Activated CD4-positive, alpha-beta T cell treated with anti-CD3 and anti-CD28 coated beads for 36 hours (primary cell): ENCODE results near the gene IFT88. TPM values are rescaled to one million over a fixed set of nuclear protein-coding genes. Genes with fewer than 3 reads are reported as not detected.

Experiments
- ATAC-seq: fragments of 200-7000 bp; cut with Tn5 transposase; one replicate; pipeline ENCODE4 v1.10.0; 2021; ENCODE audit warnings: mild to moderate bottlenecking, moderate library complexity
- CTCF ChIA-PET: fragments of 350-600 bp; sonication (Branson Sonifier 250); formaldehyde crosslinking; loops from one replicate; lab custom pipeline; 2021; ENCODE audit warnings: antibody characterized with exemption; lab: Charles Lee
- POLR2A ChIA-PET: fragments of 350-600 bp; sonication (Branson Sonifier 250); formaldehyde crosslinking; loops from one replicate; lab custom pipeline; 2021; ENCODE audit warnings: antibody characterized with exemption, inconsistent platforms; lab: Charles Lee
- DNase-seq: peaks from one replicate; pipeline ENCODE4 v3.0.0-alpha.2; 2020
- H3K27ac Mint-ChIP-seq: one replicate; pipeline ENCODE4 v1.8.0; 2021; ENCODE audit warnings: mixed read lengths
- H3K27me3 Mint-ChIP-seq: one replicate; pipeline ENCODE4 v1.8.0; 2021; ENCODE audit warnings: mixed read lengths
- H3K36me3 Mint-ChIP-seq: one replicate; pipeline ENCODE4 v1.8.0; 2021; ENCODE audit warnings: low read depth, mixed read lengths
- H3K4me1 Mint-ChIP-seq: one replicate; pipeline ENCODE4 v1.8.0; 2021; ENCODE audit warnings: mixed read lengths
- H3K4me3 Mint-ChIP-seq: one replicate; pipeline ENCODE4 v1.8.0; 2021; ENCODE audit warnings: mild to moderate bottlenecking, moderate library complexity, mixed read lengths
- H3K9me3 Mint-ChIP-seq: one replicate; pipeline ENCODE4 v1.8.0; 2021; ENCODE audit warnings: low read depth, mixed read lengths
- intact Hi-C, 2 experiments: fragments of 100-400 bp; cut with DNase I in 1 of 2; cut with micrococcal nuclease in 1 of 2; formaldehyde crosslinking; loops; one replicate each; pipeline versions ENCODE4 v1.14.2 to v1.15.1; 2022 to 2024; cut with DNase I, micrococcal nuclease
- total RNA-seq, 2 experiments: library from RNA; stranded (reverse); gene quantifications; one replicate each; pipeline ENCODE4 v1.2.3, GENCODE V29; 2021

Gene IFT88
- total RNA-seq, 2 experiments from 2014 or later: 4.7 to 4.8 TPM

DNA sequence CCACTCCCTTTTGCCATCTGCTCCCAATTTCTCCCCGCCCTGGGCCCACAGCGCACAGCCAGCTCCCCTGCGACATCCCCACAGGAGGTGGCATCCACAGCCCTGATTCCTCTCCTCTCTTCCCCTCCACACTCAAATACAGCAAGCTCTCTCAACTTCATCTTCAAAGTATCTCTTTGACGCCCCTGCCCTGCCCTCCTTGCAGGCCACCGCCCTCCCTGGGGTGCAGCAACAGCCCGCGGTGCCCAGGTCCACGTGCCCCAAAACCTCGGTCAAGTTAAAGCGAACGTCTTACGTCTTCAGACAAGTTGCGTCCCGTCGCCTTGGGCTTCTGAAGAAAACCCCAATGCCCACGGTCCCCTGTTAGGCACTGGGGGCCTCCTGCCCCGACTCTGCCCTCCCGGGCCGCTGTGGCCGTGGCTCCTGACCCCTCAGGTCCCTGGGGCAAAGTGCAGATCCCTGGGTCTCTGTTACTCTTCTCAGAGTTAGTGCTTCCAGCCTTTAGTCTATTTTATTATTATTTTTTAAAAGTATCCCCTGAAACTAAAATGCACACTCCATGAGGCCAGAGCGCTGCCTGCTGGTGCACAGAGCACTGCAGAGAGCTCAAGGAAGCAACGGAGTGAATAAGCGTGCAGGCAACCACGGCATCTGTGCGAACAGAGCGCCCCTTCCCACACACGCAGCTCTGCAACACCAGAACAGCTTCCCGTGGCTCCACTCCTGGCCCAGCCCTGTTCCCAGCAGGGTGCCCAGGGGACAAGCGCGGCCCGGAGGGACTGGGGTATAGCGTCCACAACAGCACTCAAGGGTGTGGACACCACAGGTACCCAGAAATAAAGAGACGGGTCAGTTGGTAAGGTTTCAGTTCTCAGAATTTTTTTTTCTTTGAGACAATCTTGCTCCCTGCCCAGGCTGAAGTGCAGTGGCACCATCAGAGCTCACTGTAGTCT lies 163.0 kb downstream of the IFT88 start:
- CTCF ChIA-PET: no interaction called here
- POLR2A ChIA-PET: no interaction called here
- H3K27ac Mint-ChIP-seq: no peak overlapping the region
- no peak overlapping the region for H3K4me3 Mint-ChIP-seq
- H3K9me3 Mint-ChIP-seq: no peaks in the 10 kb centered on the region
- DNase-seq (no peak), ATAC-seq (no peak)
- no peaks in the 10 kb centered on the region for H3K27me3 Mint-ChIP-seq
- no peaks in the 10 kb centered on the region for H3K4me1 Mint-ChIP-seq
- intact Hi-C loops: no loop called here
- peaks cover 26% of the 10 kb centered on the region for H3K36me3 Mint-ChIP-seq

DNA sequence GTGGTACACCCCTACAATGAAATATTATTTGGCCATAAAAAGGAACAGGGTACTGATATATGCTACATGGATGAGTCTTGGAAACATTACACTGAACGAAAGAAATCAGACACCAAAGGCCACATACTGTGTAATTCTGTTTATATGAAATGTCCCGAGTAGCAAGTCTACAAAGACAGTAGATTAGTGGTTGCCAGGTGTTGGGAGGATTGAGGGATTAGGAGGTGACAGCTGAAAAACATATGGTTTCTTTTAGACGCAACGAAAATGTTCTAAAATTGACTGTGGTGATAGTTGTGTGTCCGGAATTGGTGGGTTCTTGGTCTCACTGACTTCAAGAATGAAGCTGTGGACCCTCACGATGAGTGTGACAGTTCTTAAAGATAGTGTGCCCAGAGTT lies 171.7 kb downstream of the IFT88 start:
- CTCF ChIA-PET: interaction anchor here (0.9 kb wide), 1 partner anchor 16 kb away, joined by 3 read pairs; no protein-coding TSS in a partner anchor
- no peaks in the 10 kb centered on the region for H3K4me1 Mint-ChIP-seq
- ATAC-seq (no peak), DNase-seq (no peak)
- intact Hi-C loops: no loop called here
- no peak overlapping the region for H3K27ac Mint-ChIP-seq
- POLR2A ChIA-PET: no interaction called here
- no peaks in the 10 kb centered on the region for H3K27me3 Mint-ChIP-seq
- peaks cover 16% of the 10 kb centered on the region for H3K36me3 Mint-ChIP-seq
- no peak overlapping the region for H3K4me3 Mint-ChIP-seq
- H3K9me3 Mint-ChIP-seq: no peaks in the 10 kb centered on the region

DNA sequence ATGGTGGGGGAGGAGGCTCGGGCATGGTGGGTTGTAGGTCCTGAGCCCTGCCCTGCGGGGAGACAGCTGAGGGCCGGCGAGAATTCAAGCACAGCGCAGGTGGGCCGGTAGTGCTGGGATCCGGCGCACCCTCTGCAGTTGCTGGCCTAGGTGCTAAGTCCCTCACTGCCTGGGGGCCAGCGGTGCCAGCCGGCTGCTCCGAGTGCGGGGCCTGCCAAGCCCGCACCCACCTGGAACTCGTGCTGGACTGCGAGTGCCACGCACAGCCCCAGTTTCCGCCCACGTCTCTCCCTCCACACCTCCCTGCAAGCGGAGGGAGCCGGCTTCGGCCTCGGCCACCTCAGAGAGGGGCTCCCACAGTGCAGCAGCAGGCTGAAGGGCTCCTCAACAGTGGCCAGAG lies 173.1 kb downstream of the IFT88 start:
- H3K4me3 Mint-ChIP-seq: no peak overlapping the region

More for the DNA sequence above, 173.1 kb downstream of the IFT88 start:
- no peaks in the 10 kb centered on the region for H3K4me1 Mint-ChIP-seq
- ChIA-PET CTCF (no interaction called here), POLR2A (interaction anchor here (0.6 kb wide), 1 partner anchor 464 kb away, joined by 12 read pairs; no protein-coding TSS in a partner anchor)
- H3K27me3 Mint-ChIP-seq: no peaks in the 10 kb centered on the region
- H3K9me3 Mint-ChIP-seq: no peaks in the 10 kb centered on the region
- H3K27ac Mint-ChIP-seq: no peak overlapping the region
- DNase-seq (no peak), ATAC-seq (no peak)
- H3K36me3 Mint-ChIP-seq: peaks cover 21% of the 10 kb centered on the region
- intact Hi-C loops: no loop called here

Other genes starting within 250 kb of the IFT88 start
- gene CRYL1, start 41.3 kb upstream of the IFT88 start, total RNA-seq: 1 to 10 TPM; 8.5 to 9.1 TPM
- under 1 TPM; 0.19 to 0.21 TPM for gene IL17D, start 136.5 kb downstream of the IFT88 start, total RNA-seq
- 10 to 100 TPM; 21.0 to 23.9 TPM for gene EEF1AKMT1, start 206.8 kb downstream of the IFT88 start, total RNA-seq